GM12873 (cell line): Measurements from ENCODE around the gene DSCAML1.

Experiments used
- TF ChIP-seq, protein P1 (sequence below): IDR thresholded peaks from 2 replicates; pipeline ENCODE4 v1.5.1; 2012; ENCODE audit warnings: low read depth, mild to moderate bottlenecking, moderate library complexity, low read length, control low read depth; ENCODE audit not compliant: insufficient read depth; ENCODE audit errors: missing control alignments

DSCAML1 gene

GRCh38 chr11:117541211-117541610, 255.8 kb downstream of the DSCAML1 start:
- TF ChIP-seq, protein P1, sequence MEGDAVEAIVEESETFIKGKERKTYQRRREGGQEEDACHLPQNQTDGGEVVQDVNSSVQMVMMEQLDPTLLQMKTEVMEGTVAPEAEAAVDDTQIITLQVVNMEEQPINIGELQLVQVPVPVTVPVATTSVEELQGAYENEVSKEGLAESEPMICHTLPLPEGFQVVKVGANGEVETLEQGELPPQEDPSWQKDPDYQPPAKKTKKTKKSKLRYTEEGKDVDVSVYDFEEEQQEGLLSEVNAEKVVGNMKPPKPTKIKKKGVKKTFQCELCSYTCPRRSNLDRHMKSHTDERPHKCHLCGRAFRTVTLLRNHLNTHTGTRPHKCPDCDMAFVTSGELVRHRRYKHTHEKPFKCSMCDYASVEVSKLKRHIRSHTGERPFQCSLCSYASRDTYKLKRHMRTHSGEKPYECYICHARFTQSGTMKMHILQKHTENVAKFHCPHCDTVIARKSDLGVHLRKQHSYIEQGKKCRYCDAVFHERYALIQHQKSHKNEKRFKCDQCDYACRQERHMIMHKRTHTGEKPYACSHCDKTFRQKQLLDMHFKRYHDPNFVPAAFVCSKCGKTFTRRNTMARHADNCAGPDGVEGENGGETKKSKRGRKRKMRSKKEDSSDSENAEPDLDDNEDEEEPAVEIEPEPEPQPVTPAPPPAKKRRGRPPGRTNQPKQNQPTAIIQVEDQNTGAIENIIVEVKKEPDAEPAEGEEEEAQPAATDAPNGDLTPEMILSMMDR: no peak

DNA sequence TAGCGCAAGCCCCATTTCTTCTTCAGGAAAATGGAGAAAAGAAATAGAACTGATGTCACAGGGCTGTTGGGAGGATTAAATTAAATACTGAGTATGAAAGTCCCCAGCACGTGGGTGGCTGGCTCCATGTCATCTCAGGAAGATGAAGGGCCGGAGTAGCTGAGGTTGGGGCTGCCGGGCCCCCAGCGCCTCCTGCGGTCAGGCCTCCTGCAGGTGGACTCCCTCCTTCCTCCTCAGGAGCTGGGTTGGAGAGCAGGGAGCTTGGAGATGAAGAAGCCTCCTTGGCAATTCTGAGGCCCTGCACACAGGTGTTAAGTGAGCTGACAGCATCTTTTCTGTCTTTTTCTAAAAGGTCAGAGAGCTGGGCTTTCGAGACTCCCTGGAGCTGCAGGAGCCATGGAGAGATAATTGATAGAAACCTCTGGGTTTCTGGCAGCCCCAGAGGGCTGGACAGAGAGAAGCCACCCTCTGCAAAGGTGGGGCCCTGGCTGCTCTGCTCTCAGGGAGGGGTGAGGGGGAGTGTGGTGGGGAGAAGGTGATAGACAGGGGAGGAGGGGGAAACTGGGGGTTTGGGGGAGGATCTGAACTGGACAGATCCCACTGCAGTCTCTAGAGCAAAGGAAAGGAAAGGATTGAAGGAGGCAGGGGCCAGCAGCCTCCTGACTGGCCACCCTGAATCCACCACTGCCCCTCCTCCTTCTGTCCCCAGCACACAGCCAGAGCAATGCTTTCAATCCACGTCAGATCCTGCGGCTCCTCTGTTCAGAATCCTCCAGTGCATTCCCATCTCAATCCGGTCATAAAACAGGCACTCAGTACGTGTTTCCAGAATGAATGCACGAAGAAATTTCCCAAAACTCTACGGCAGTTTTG, 258.5 kb downstream of the DSCAML1 start:
- TF ChIP-seq, protein P1: no peak

DNA sequence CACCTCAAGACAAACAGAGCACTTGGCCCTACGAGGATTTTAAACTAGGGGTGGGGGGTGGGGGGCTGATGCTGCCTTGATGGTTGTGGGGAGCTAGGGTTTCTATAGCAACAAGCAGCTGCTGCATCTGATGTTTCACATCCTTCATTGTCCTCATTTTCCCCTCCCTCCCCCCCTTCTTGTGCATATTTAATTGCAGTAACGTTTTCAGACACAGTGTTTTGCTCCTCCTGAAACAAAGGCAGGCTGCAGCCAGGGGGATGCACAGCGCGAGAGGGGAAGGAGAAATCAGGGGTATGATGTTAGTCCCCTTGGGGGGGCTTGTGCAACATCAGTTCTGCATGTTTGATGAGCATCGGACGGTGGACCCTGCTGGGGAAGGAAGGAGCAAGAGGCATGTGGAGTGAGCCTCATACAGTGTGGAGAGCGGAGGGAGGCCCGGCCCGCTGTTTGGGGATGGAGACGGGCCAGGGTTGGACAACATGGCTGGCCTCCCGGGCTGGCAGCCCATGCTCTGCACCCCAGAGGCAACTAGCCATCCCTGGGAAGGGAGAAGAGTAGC, 261.1 kb downstream of the DSCAML1 start:
- TF ChIP-seq, protein P1: no peak

- TF ChIP-seq, protein P1: no peak
Measured at GRCh38 chr11:117535201-117535849, 261.7 kb downstream of the DSCAML1 start.

- TF ChIP-seq, protein P1: no peak
Measured at GRCh38 chr11:117532568-117532967, 264.4 kb downstream of the DSCAML1 start.

DNA sequence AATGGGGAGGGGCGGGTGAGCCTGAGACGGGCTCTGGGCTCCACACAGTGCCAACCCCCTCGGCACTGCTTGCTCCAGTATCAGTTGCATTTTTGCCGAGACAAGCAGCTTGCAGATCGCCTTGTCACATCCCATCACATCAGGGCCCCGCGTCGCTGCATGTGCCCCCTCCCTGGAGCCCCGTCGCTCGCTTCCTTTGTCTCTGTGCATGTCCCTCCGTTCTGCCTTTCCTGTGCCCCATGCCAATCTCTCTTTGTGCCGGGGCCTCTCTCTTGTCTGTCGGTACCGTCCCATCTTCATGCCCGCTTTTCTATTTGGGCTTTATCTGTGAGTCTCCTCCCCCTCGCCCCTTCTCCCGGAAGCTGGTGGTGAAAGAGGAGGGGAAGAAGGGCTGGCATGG, 267.2 kb downstream of the DSCAML1 start:
- TF ChIP-seq, protein P1: no peak

DNA sequence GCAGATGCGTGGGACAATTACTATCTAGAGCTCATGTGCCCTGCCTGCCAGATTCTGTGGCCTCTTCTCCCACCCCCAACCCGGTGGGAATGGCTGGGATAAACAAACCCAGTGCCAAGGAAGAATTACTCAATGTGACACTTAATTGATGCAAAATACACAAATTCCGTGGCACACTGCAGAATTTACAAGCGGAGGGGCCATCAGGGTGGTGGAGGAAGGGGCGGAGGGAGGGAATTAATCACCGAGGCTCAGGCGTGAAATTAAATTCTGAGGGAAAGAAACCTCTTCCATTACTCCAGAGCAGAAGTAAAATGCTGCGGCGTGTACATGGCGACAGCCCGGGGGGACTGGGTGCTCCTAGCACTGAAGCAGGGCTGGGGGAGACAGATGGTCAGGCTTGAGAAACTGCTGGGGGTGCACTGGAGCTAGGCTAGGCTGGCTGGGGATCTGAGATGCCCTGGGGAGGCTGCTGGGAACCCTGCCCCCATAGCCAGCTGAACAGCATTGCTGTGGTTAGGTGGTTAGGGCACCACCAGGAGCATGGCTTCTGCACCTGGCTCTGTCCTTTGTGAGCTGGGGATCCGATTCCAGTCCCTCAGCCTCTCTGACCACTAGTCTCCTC, 268.8 kb downstream of the DSCAML1 start:
- TF ChIP-seq, protein P1: no peak
